Body of pancreas (tissue), 4 donors: ENCODE data around the gene DHRS1. TPM values are rescaled to one million over a fixed set of nuclear protein-coding genes. Genes with fewer than 3 reads are reported as not detected.
"Not testable (repeated sequence)": the region's sequence is repeated elsewhere in the genome, so short reads cannot be mapped to it uniquely, and the experiment has no call there.

Experiments used
- ATAC-seq: fragments of 150-250 bp; one replicate; pipeline ENCODE4 v1.9.1; 2016
- DNase-seq, 4 donors: peaks; one replicate each; pipeline ENCODE4 v3.0.0-alpha.2; 2019
- H3K27ac ChIP-seq, 4 donors: fragments of 200-600 bp; sonication (generic); 1 replicate in 3 of 4; 2 replicates in 1 of 4; pipeline versions ENCODE4 v1.5.1 to v1.6.1; 2016 to 2019; ENCODE audit warnings: mild to moderate bottlenecking in 1 of 4, mixed read lengths in 1 of 4, moderate library complexity in 1 of 4
- H3K27me3 ChIP-seq, 2 donors: fragments of 200-600 bp; sonication (generic); one replicate each; pipeline ENCODE4 v1.6.0; 2016; ENCODE audit warnings: mild to moderate bottlenecking in 1 of 2
- H3K36me3 ChIP-seq, 2 donors: fragments of 200-600 bp; sonication (generic); replicated peaks in 1 of 2; 2 replicates each; pipeline ENCODE4 v1.5.1; 2016; ENCODE audit warnings: low read depth in 2 of 2; ENCODE audit not compliant: insufficient read depth in 1 of 2
- H3K4me1 ChIP-seq: fragments of 200-600 bp; sonication (generic); one replicate; pipeline ENCODE4 v1.6.0; 2016
- H3K4me3 ChIP-seq, 2 donors: fragments of 200-600 bp; sonication (generic); 1 replicate in 1 of 2; 2 replicates in 1 of 2; pipeline ENCODE4 v1.5.1; 2016 to 2019
- H3K9me3 ChIP-seq, 3 donors: fragments of 200-600 bp; sonication (generic); 1 replicate in 2 of 3; 2 replicates in 1 of 3; pipeline ENCODE4 v1.5.1; 2016
- POLR2A ChIP-seq, 3 donors: fragments of 450-650 bp; IDR thresholded peaks; one replicate each; pipeline ENCODE4 v1.6.1; 2016; ENCODE audit warnings: antibody characterized with exemption in 3 of 3, mild to moderate bottlenecking in 2 of 3
- WGBS, 2 donors: methylation state at CpG; one replicate each; pipeline ENCODE4 v1.1.5; 2017; 5-methylcytosine and 5-hydroxymethylcytosine counted together
- intact Hi-C: fragments of 100-400 bp; cut with DNase I; formaldehyde crosslinking; loops from one replicate; pipeline ENCODE4 v1.15.1; 2023
- total RNA-seq, 2 donors: library from RNA; depleted of rRNA; stranded (reverse); fragments of >200 nt; gene quantifications; one replicate each; pipeline ENCODE4 v1.1.0, GENCODE V29; 2016
- TF ChIP-seq, protein P1 (sequence below), 7 experiments: fragments of 450-650 bp in 4 of 7; fragments of 200-600 bp in 3 of 7; sonication (generic) in 3 of 7; IDR thresholded peaks; one replicate each; pipeline ENCODE4 v1.5.1; 2016 to 2019; ENCODE audit warnings: antibody characterized with exemption in 7 of 7

Gene DHRS1
- total RNA-seq, 2 donors from 2014 or later: 18.8 to 31.4 TPM

DNA sequence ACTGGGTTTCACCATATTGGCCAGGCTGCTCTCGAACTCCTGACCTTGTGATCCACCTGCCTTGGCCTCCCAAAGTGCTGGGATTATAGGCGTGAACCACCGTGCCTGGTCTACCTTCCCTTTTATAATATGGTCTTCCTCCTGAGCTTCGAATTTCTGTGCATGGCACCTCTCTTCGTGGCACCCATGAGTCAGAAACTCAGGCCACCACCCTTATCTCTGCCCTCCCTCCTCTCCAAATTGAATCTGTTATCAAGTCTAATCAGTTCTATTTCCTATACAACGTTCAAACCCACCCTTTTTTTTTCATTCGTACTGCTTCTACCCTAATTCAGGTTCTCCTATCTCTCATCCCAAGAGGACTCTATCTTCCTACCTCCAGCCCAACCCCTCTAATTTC is 52.2 kb downstream of the DHRS1 start:
- ATAC-seq (no peak), DNase-seq (no peak)
- H3K27ac ChIP-seq: no peak overlapping the region
- no peaks in the 10 kb centered on the region for H3K36me3 ChIP-seq
- WGBS, 2 donors: 55 to 66% methylated on average over 7 of the region's 7 CpGs
- H3K9me3 ChIP-seq: no peaks in the 10 kb centered on the region
- no peak for TF ChIP-seq POLR2A (IDR thresholded peaks at IDR 0.05)
- TF ChIP-seq, protein P1, sequence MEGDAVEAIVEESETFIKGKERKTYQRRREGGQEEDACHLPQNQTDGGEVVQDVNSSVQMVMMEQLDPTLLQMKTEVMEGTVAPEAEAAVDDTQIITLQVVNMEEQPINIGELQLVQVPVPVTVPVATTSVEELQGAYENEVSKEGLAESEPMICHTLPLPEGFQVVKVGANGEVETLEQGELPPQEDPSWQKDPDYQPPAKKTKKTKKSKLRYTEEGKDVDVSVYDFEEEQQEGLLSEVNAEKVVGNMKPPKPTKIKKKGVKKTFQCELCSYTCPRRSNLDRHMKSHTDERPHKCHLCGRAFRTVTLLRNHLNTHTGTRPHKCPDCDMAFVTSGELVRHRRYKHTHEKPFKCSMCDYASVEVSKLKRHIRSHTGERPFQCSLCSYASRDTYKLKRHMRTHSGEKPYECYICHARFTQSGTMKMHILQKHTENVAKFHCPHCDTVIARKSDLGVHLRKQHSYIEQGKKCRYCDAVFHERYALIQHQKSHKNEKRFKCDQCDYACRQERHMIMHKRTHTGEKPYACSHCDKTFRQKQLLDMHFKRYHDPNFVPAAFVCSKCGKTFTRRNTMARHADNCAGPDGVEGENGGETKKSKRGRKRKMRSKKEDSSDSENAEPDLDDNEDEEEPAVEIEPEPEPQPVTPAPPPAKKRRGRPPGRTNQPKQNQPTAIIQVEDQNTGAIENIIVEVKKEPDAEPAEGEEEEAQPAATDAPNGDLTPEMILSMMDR (IDR thresholded peaks at IDR 0.05): no peak
- intact Hi-C loops: no loop called here
- no peak overlapping the region for H3K4me3 ChIP-seq
- no peaks in the 10 kb centered on the region for H3K27me3 ChIP-seq
- peaks cover 7% of the 10 kb centered on the region for H3K4me1 ChIP-seq

DNA sequence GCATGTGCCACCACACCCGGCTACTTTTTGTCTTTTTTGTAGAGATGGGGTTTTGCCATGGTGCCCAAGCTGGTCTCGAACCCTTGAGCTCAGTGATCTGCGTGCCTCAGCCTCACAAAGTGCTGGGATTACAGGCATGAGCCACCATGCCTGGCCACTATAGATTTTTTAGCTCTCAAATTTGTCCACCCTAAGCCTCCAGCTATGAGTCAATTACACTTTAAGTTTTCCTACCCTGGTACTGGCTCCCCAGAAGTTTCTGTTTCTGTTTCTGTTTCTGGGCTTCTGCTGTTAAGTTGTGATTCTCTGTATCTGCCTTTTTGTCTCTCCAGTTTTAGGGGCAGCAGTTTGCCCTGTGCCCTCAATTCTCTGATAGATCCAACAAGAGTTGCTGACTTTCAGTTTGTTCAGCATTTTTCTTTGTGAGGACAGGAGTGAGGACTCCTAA is 52.8 kb downstream of the DHRS1 start:
- H3K4me3 ChIP-seq: no peak overlapping the region
- H3K27ac ChIP-seq: no peak overlapping the region
- ATAC-seq (no peak), DNase-seq (no peak)
- intact Hi-C loops: no loop called here
- TF ChIP-seq POLR2A (IDR thresholded peaks at IDR 0.05): no peak
- TF ChIP-seq, protein P1 (IDR thresholded peaks at IDR 0.05): no peak
- no peaks in the 10 kb centered on the region for H3K9me3 ChIP-seq
- peaks cover 7% of the 10 kb centered on the region for H3K4me1 ChIP-seq
- no peaks in the 10 kb centered on the region for H3K36me3 ChIP-seq
- H3K27me3 ChIP-seq: no peaks in the 10 kb centered on the region
- WGBS, 2 donors: 82 to 83% methylated on average over 3 of the region's 3 CpGs

- ATAC-seq, intact Hi-C loops, H3K27me3 ChIP-seq, H3K9me3 ChIP-seq, H3K36me3 ChIP-seq, H3K4me3 ChIP-seq, DNase-seq, H3K27ac ChIP-seq: not testable (repeated sequence)
- WGBS, 2 donors: 83 to 84% methylated on average over 9 to 11 of the region's 11 CpGs
- peaks cover 22% of the 10 kb centered on the region for H3K4me1 ChIP-seq
These were observed 54.2 kb downstream of the DHRS1 start for GRCh38 chr14:24245350-24245749.

- Histone ChIP-seq H3K36me3 (peaks cover 6 to 13% of the 10 kb centered on the region in 2 donors), H3K27me3 (no peaks in the 10 kb centered on the region), H3K4me1 (peaks cover 39% of the 10 kb centered on the region), H3K9me3 (no peaks in the 10 kb centered on the region), H3K4me3 (peak overlapping the region in 1 of 2 donors; percentile 12), H3K27ac (peak overlapping the region; percentile 92 to 100 (median 96))
- TF ChIP-seq, protein P1 (IDR thresholded peaks at IDR 0.05): no peak
- TF ChIP-seq POLR2A (IDR thresholded peaks at IDR 0.05): no peak
- DNase-seq: peak in 3 of 4 donors; percentile 49 to 53 (median 51)
- ATAC-seq: no peak
- intact Hi-C loops: no loop called here
- 46 to 47% methylated on average over 10 of the region's 10 CpGs for WGBS, 2 donors
These were observed 56.2 kb downstream of the DHRS1 start for GRCh38 chr14:24243336-24243836.

DNA sequence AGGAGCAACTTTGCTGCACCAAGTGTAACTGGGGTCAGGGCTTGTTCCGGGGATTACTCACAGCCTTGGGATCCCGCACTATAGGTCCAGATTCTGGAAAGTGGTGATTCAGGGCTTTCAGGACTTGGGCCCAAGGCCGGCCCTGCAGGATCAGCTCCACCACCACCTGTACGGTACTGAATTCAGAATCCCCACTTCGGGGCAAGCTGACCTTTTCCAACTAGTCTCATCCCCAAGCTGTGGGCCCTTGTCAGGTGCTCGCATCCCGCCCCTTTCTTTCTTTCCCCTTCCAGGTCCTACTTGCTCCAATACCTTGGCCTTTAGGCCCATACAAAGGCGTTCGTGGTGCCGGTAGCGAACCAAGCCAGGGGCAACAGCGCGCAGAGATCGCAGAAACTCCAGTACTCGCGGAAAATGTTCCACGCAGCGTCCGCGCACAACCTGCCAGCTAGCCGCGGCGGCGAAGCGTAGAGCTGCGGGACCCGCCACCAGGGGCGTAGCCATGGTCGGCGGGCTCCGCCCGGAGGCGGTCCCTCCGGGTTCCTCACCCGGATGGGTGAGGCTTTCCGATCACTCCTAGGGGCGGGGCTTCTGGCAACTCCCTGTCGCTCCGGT is 57.6 kb downstream of the DHRS1 start:
- ATAC-seq: peak; percentile 91
- peak overlapping the region; percentile 30 to 49 for H3K4me3 ChIP-seq
- no peaks in the 10 kb centered on the region for H3K27me3 ChIP-seq
- H3K9me3 ChIP-seq: no peaks in the 10 kb centered on the region
- intact Hi-C loops: no loop called here
- peak overlapping the region; percentile 92 to 100 (median 96) for H3K27ac ChIP-seq
- 0 to 2% methylated on average over 19 to 38 of the region's 39 CpGs for WGBS, 2 donors
- TF ChIP-seq POLR2A (IDR thresholded peaks at IDR 0.05): no peak
- TF ChIP-seq, protein P1 (IDR thresholded peaks at IDR 0.05): peak; percentile 55 to 87 (median 78)
- peaks cover 39% of the 10 kb centered on the region for H3K4me1 ChIP-seq
- peaks cover 6 to 22% of the 10 kb centered on the region in 2 donors for H3K36me3 ChIP-seq
- DNase-seq: peak; percentile 93 to 96 (median 96)

Other genes starting within 250 kb of the DHRS1 start
- under 1 TPM; 0.78 to 0.99 TPM for gene CARMIL3, start 247.8 kb downstream of the DHRS1 start, total RNA-seq
- gene CPNE6, start 228.2 kb downstream of the DHRS1 start, total RNA-seq: not detected
- 10 to 100 TPM; 20.4 to 29.8 TPM for gene PCK2, start 205.5 kb downstream of the DHRS1 start, total RNA-seq
- gene DCAF11, start 185.0 kb downstream of the DHRS1 start, total RNA-seq: 100 to 1,000 TPM in 1 of 2 donors, 10 to 100 TPM in 1; 77.1 to 128 TPM
- 1 to 10 TPM; 2.1 to 2.6 TPM for gene NRL, start 184.8 kb downstream of the DHRS1 start, total RNA-seq
- gene FITM1, start 169.1 kb downstream of the DHRS1 start, total RNA-seq: 10 to 100 TPM in 1 of 2 donors, 1 to 10 TPM in 1; 6.3 to 12.2 TPM
- gene PSME1, start 163.6 kb downstream of the DHRS1 start, total RNA-seq: 10 to 100 TPM; 78.4 to 93.7 TPM
- gene EMC9, start 158.2 kb downstream of the DHRS1 start, total RNA-seq: 10 to 100 TPM in 1 of 2 donors, 1 to 10 TPM in 1; 9.9 to 21.1 TPM
- gene PSME2, start 153.2 kb downstream of the DHRS1 start, total RNA-seq: 10 to 100 TPM; 29.3 to 30.4 TPM
- 10 to 100 TPM; 38.1 to 83.1 TPM for gene RNF31, start 152.3 kb downstream of the DHRS1 start, total RNA-seq
- 10 to 100 TPM; 12.5 to 21.5 TPM for gene IRF9, start 138.5 kb downstream of the DHRS1 start, total RNA-seq
- 1 to 10 TPM; 7.8 to 8.9 TPM for gene REC8, start 127.7 kb downstream of the DHRS1 start, total RNA-seq
- 10 to 100 TPM; 30.4 to 73.5 TPM for gene IPO4, start 111.0 kb downstream of the DHRS1 start, total RNA-seq
- gene TM9SF1, start 104.3 kb downstream of the DHRS1 start, total RNA-seq: 10 to 100 TPM; 57.9 to 59.7 TPM
- gene TSSK4, start 94.1 kb downstream of the DHRS1 start, total RNA-seq: under 1 TPM in 1 of 2 donors, not detected in 1; 0.26 TPM
- gene CHMP4A, start 86.3 kb downstream of the DHRS1 start, total RNA-seq: 10 to 100 TPM; 28.5 to 32.0 TPM
- 10 to 100 TPM in 1 of 2 donors, 1 to 10 TPM in 1; 2.0 to 18.9 TPM for gene MDP1, start 83.7 kb downstream of the DHRS1 start, total RNA-seq
- 10 to 100 TPM; 28.7 to 77.6 TPM for gene NEDD8, start 67.4 kb downstream of the DHRS1 start, total RNA-seq
- 10 to 100 TPM; 30.9 to 41.9 TPM for gene GMPR2, start 66.9 kb downstream of the DHRS1 start, total RNA-seq
- 10 to 100 TPM; 28.3 to 35.3 TPM for gene TINF2, start 57.2 kb downstream of the DHRS1 start, total RNA-seq
- 10 to 100 TPM in 1 of 2 donors, 1 to 10 TPM in 1; 2.9 to 13.8 TPM for gene TGM1, start 36.6 kb downstream of the DHRS1 start, total RNA-seq
- 10 to 100 TPM; 18.4 to 90.0 TPM for gene RABGGTA, start 28.2 kb downstream of the DHRS1 start, total RNA-seq
- gene NOP9, start 70 bp upstream of the DHRS1 start, total RNA-seq: 10 to 100 TPM; 10.6 to 12.2 TPM
- gene CIDEB, start 8.2 kb upstream of the DHRS1 start, total RNA-seq: 10 to 100 TPM; 19.1 to 34.0 TPM
- 10 to 100 TPM; 10.9 to 31.3 TPM for gene LTB4R2, start 10.4 kb upstream of the DHRS1 start, total RNA-seq
- 1 to 10 TPM; 3.6 to 9.1 TPM for gene LTB4R, start 11.7 kb upstream of the DHRS1 start, total RNA-seq
- 10 to 100 TPM; 10.6 to 14.8 TPM for gene ADCY4, start 35.3 kb upstream of the DHRS1 start, total RNA-seq
- 1 to 10 TPM; 6.0 to 9.9 TPM for gene RIPK3, start 40.2 kb upstream of the DHRS1 start, total RNA-seq
- 10 to 100 TPM; 11.9 to 19.8 TPM for gene NFATC4, start 68.4 kb upstream of the DHRS1 start, total RNA-seq
- gene NYNRIN, start 99.2 kb upstream of the DHRS1 start, total RNA-seq: 1 to 10 TPM; 7.3 to 7.5 TPM
- 1 to 10 TPM in 1 of 2 donors, under 1 TPM in 1; 0.33 to 4.9 TPM for gene CBLN3, start 129.9 kb upstream of the DHRS1 start, total RNA-seq
- gene KHNYN, start 130.2 kb upstream of the DHRS1 start, total RNA-seq: 10 to 100 TPM; 43.8 TPM
- gene SDR39U1, start 143.0 kb upstream of the DHRS1 start, total RNA-seq: 10 to 100 TPM; 34.8 to 63.6 TPM
- gene CMA1, start 208.5 kb upstream of the DHRS1 start, total RNA-seq: not detected